ENCODE results near the gene PHKG1. TPM values are rescaled to one million over a fixed set of nuclear protein-coding genes. Genes with fewer than 3 reads are reported as not detected.

The PHKG1 gene
- 0.08 TPM in 1 of 2 replicates, not detected in the other for total RNA-seq

DNA sequence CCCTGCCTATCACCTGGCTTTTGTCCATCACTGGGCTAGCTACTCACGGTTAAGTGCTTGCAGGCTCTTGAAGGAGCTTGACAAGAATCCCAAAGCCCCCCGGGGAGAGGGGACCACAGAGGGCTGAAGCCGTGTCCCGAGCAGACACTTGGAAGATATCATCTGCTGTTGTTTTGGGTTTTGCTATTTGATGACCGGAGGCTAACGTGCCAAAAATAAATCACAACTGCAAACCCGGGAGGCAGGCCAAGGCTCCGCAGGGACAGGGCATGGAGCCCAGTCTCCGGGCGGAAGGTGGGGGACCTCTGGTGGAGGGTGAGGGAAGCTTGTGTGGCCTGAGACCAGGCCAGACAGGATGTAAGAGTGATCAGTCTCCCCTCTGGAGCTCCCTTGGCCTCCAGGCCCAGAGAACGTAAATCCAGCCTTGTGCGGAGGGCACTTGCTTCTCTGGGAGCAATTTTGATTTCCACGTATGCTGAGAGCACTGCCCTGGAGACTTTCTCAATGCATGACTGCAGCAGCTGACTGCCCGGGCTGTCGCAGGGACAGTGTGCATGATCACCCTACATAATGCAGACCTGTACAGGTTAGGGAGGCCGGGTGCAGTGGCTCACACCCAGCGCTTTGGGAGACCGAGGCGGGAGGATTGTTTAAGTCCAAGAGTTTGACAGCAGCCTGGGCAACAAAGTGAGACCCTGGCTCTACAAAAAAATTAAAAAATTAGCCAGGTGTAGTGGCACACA, at the start of gene PHKG1:
PHKG1 (minus strand) TSS at position 164 of the 743 bp plus-strand sequence. CDS start 4,011 bp downstream, outside the sequence.

DNA sequence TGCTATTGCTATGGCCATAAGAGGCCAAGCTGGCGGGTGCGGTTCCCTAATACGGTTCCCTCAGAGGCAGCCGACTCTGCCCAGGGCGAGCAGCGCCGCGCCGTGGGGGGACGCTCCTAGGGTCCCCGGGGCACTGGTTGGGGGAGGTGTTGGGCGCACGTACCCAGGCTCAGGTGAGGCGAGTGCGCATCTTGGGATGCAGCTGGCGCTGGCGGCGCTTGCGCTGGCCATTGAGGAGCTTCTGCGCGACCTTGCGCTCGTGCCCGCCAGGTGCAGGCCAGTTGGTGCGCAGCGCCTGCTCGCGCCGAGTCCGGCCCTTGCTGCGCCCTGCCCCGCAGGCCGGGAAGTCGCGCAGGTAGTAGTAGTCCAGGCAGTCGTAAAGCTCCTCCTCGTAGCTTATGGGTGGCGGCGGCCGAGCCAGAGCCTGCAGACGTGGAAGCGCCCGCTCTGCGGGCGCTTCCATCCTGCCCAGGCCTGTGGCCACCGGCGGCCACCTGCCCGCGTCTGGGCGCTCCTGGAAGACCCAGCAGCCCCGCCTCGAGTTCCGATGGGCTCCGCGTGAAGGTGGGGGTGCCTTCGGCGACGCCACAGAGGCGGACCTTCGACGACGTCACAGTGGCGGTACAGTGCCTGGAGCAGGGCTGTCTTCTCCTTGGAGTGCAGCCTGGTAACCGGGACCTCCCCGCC, 23.2 kb upstream of the PHKG1 start, which contains the start of gene NUPR2:
NUPR2 (minus strand) TSS at position 566 of the 687 bp plus-strand sequence; CDS start at position 463, 103 bp downstream.

DNA sequence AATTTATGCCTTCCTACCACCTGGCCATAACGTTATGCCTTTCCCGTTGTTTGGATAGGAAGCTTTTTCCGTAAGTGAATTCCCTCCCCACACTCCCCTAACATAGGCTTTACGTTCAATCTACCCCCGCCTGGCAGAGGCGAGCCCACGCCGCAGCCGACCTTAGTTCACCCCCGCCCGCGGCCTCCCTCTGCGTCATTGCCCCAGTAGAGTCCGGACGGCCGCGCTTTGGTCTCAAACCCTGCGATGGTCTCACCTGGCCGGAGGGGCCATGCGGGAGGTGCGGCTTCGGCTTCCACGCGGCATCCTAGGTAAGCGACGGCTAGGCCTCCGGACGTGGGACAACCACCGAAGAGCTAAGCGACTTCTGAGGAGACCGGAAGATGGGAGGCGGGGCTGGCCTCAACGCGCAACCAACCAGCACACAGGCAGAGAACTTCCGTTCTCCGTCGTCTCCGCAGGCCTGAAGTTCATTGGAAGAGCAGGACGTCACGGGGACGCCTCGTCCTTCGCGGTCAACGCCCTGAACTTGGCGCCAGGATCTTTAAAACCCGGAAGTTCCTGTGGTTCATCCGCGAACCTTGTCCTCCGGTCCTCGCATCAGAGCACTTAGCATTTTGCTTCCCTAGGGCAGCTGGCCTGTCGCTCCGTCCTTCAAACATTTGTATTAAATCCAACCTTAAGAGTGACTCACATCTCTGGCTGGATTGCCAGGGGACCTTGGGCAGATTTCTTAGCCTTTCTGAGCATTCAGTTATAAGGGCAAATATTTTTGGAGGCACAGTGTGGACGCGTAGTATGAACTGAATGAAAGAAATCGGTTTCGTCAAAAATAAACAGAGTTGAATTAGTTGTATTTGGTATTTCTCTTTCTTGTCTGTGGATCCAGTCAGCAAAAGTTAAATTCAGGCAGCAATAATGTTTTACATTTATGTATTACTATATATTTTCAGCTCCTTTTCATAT, 13.6 kb upstream of the PHKG1 start, which contains the start of gene CHCHD2:
CHCHD2 (minus strand) TSS at position 369 of the 966 bp plus-strand sequence; CDS start at position 306, 63 bp downstream.

DNA sequence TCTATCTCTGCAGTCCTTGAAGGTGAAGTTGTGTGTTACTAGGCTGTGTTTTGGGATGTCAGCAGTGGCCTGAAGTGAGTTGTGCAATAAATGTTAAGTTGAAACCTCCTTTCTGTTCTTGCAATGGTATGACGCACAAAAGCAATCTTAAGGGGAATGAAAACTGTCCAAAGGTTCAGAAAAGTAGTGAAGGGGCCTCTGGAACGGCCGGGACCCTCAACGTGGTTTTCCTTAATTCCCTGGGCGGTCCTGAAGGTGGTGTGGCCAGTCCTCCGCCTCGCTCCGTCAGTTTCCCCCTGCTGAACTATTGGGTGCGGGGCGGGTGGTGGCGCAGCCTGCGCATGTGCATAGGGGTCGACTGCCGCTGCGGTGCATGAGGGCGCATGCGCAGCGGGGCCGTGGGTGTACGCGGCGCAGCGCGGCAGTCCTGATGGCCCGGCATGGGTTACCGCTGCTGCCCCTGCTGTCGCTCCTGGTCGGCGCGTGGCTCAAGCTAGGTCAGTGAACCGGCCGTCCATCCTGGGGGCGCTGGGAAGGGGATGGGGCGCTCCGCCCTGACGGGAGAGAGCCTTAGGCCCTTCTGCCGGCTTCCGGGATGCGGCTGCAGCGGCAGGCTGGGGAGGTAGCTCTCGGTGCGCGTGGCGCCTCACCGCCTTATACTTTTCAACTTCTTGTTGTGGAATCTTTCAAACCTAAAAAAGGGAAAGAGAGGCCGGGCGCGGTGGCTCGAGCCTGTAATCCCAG, 28.7 kb downstream of the PHKG1 start, which contains the start of gene SUMF2:
SUMF2 (plus strand) TSS at position 405 of the 744 bp plus-strand sequence; CDS start at position 431, 26 bp downstream.

DNA sequence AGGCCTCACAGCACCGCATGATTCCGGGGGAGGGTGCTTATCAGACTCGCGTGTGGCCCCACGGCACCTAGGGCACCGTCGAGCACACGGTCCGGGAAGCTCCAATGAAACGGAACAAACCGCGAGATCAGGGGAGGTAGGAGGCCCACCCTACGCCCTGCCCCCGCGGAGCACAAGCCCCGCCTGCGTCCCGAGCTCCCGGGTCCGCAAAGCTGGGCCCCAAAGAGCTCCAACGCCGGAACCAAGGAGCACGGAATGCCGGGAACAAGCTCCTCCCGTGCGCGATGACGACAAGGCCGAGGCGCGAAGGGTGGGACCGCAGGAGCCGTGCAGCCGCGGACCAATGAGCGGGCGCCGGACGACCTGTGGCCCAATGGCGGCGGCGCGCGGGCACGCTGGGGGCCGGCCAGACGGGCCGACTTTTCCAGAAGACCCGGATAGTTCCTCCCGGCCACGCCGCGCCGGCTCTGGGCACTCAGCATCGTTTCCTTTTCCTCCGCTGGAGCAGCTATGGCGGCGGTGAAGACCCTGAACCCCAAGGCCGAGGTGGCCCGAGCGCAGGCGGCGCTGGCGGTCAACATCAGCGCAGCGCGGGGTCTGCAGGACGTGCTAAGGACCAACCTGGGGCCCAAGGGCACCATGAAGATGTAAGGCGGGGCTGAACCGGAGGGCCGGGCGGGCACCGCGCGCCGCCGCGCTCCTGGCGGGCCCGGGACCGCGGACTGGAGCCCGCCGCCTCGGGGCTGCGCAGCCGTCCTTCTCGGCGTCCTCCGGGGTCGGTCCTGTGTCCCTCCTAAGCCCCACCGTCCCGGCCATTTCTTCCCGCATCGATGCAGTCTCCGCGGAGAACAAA, 41.2 kb downstream of the PHKG1 start, which contains the start of the genes CCT6A and PSPH:
CCT6A (plus strand) TSS at position 427 of the 853 bp plus-strand sequence; CDS start at position 511, 84 bp downstream.
PSPH (minus strand) TSS at position 106 of the 853 bp plus-strand sequence. CDS start 30,232 bp downstream, outside the sequence.

Other genes with a start within 250 kb of the PHKG1 start
- not detected in 2 replicates for gene SEPTIN14, start 230.2 kb downstream of the PHKG1 start, total RNA-seq
- gene ZNF713, start 205.5 kb downstream of the PHKG1 start, total RNA-seq = 0.78 and 6.5 TPM in 2 replicates
- 11.4 and 14.5 TPM in 2 replicates for gene MRPS17, start 141.1 kb downstream of the PHKG1 start, total RNA-seq
- 50.3 and 77.5 TPM in 2 replicates for gene NIPSNAP2, start 128.4 kb downstream of the PHKG1 start, total RNA-seq
- gene PSPH, start 41.5 kb downstream of the PHKG1 start, total RNA-seq = 39.7 and 83.4 TPM in 2 replicates
- 120 and 164 TPM in 2 replicates for gene CCT6A, start 41.2 kb downstream of the PHKG1 start, total RNA-seq
- 129 and 198 TPM in 2 replicates for gene SUMF2, start 28.7 kb downstream of the PHKG1 start, total RNA-seq
- 365 and 701 TPM in 2 replicates for gene CHCHD2, start 13.5 kb upstream of the PHKG1 start, total RNA-seq
- gene NUPR2, start 23.5 kb upstream of the PHKG1 start, total RNA-seq = not detected in 2 replicates

Measured in epithelial cell of alveolus of lung (primary cell).